Panc1 (cell line): ENCODE measurements around the gene MRPL54. TPM values are rescaled to one million over a fixed set of nuclear protein-coding genes. Genes with fewer than 3 reads are reported as not detected.
A peak's percentile ranks its signal among the peaks of the same experiment; 100 is the strongest.

Source experiments
- ATAC-seq: fragments of 200-7000 bp; cut with Tn5 transposase; 2 replicates; pipeline ENCODE4 v1.9.1; 2020; ENCODE audit warnings: mild to moderate bottlenecking, moderate library complexity
- BruUV-seq: library from RNA; stranded (reverse); fragments of 400-500 nt; replicated peaks from 2 replicates; lab custom pipeline; 2021; lab: Mats Ljungman, UMichigan
- CTCF ChIA-PET: fragments of 300-600 bp; sonication (Branson Sonifier 250); formaldehyde crosslinking; loops from one replicate; lab custom pipeline; 2022; ENCODE audit warnings: antibody characterized with exemption; lab: Charles Lee
- POLR2A ChIA-PET: fragments of 300-600 bp; sonication (Branson Sonifier 250); formaldehyde crosslinking; loops from one replicate; lab custom pipeline; 2022; ENCODE audit warnings: antibody characterized with exemption; lab: Charles Lee
- DNase-seq: peaks from one replicate; pipeline ENCODE4 v3.0.0-alpha.2; 2010; ENCODE audit warnings: low read depth, low spot score
- H3K27ac ChIP-seq: 2 replicates; pipeline ENCODE4 v1.5.1; 2011; ENCODE audit warnings: mild to moderate bottlenecking, low read length, inconsistent platforms
- H3K27me3 ChIP-seq: fragments of 200-500 bp; sonication (Bioruptor generic); 2 replicates; pipeline ENCODE4 v1.6.0; 2014; ENCODE audit warnings: low read length, inconsistent platforms; ENCODE audit not compliant: control insufficient read depth, insufficient read depth
- H3K36me3 ChIP-seq: fragments of 200-500 bp; sonication (Bioruptor generic); 2 replicates; pipeline ENCODE4 v1.5.1; 2014; ENCODE audit warnings: inconsistent platforms, mild to moderate bottlenecking, low read length, moderate library complexity; ENCODE audit not compliant: control insufficient read depth, insufficient read depth
- H3K4me1 ChIP-seq: 2 replicates; pipeline ENCODE4 v1.5.1; 2011; ENCODE audit warnings: inconsistent platforms, mild to moderate bottlenecking, low read length, moderate library complexity; ENCODE audit not compliant: control insufficient read depth, insufficient read depth
- H3K4me3 ChIP-seq, 2 experiments: 2 replicates each; pipeline ENCODE4 v1.5.1; 2011 to 2012; ENCODE audit warnings: low read depth in 2 of 2, low read length in 2 of 2, mild to moderate bottlenecking in 2 of 2, inconsistent platforms in 1 of 2, moderate library complexity in 1 of 2
- H3K9me3 ChIP-seq: fragments of 200-500 bp; sonication (Bioruptor generic); 2 replicates; pipeline ENCODE4 v1.5.1; 2014; ENCODE audit warnings: low read depth, mild to moderate bottlenecking, inconsistent platforms, low read length, moderate library complexity; ENCODE audit not compliant: control insufficient read depth, insufficient read depth
- POLR2AphosphoS5 ChIP-seq: IDR thresholded peaks from 2 replicates; pipeline ENCODE4 v1.6.1; 2012; ENCODE audit warnings: mild to moderate bottlenecking, low read depth, low read length, moderate library complexity
- SIN3A ChIP-seq: IDR thresholded peaks from 2 replicates; pipeline ENCODE4 v1.6.1; 2012; ENCODE audit warnings: low read depth, mild to moderate bottlenecking, low read length, moderate library complexity, borderline replicate concordance; ENCODE audit not compliant: insufficient read depth
- in situ Hi-C: cut with HindIII; loops from 2 replicates; pipeline ENCODE4 v1.10.0; 2016; ENCODE audit warnings: low sequenced_read_pairs, low pct_unique_long_range_greater_than_20kb
- intact Hi-C: fragments of 100-400 bp; cut with micrococcal nuclease; formaldehyde crosslinking; loops from one replicate; pipeline ENCODE4 v1.10.0; 2022; ENCODE audit not compliant: unreplicated experiment
- total RNA-seq: library from RNA; stranded (reverse); gene quantifications from one replicate; pipeline ENCODE4 v1.2.1, GENCODE V29; 2021; ENCODE audit not compliant: unreplicated experiment
- TF ChIP-seq, protein P1 (sequence below): fragments of 450-650 bp; IDR thresholded peaks from 2 replicates; pipeline ENCODE4 v1.5.1; 2017; ENCODE audit warnings: mild to moderate bottlenecking

Gene MRPL54
- total RNA-seq, 1 experiment from 2014 or later, result 42.8 TPM

- intact Hi-C loops (no loop called here), in situ Hi-C loops (no loop called here)
- no peak overlapping the region for H3K27ac ChIP-seq
- DNase-seq (no peak), ATAC-seq (no peak)
- H3K9me3 ChIP-seq, result no peaks in the 10 kb centered on the region; the same call in 1 of the 2 replicates
- no peaks in the 10 kb centered on the region for H3K27me3 ChIP-seq
- POLR2A ChIA-PET, result no interaction called here
- H3K36me3 ChIP-seq, result no peaks in the 10 kb centered on the region
- BruUV-seq, result no TSS peak
- no peaks in the 10 kb centered on the region; the same call in 1 of the 2 replicates for H3K4me1 ChIP-seq
- no peak overlapping the region for H3K4me3 ChIP-seq
- TF ChIP-seq SIN3A (no peak), POLR2AphosphoS5 (no peak)
- TF ChIP-seq, protein P1, sequence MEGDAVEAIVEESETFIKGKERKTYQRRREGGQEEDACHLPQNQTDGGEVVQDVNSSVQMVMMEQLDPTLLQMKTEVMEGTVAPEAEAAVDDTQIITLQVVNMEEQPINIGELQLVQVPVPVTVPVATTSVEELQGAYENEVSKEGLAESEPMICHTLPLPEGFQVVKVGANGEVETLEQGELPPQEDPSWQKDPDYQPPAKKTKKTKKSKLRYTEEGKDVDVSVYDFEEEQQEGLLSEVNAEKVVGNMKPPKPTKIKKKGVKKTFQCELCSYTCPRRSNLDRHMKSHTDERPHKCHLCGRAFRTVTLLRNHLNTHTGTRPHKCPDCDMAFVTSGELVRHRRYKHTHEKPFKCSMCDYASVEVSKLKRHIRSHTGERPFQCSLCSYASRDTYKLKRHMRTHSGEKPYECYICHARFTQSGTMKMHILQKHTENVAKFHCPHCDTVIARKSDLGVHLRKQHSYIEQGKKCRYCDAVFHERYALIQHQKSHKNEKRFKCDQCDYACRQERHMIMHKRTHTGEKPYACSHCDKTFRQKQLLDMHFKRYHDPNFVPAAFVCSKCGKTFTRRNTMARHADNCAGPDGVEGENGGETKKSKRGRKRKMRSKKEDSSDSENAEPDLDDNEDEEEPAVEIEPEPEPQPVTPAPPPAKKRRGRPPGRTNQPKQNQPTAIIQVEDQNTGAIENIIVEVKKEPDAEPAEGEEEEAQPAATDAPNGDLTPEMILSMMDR, result no peak
- CTCF ChIA-PET, result no interaction called here
Observed at GRCh38 chr19:3782903-3783302, 20.4 kb downstream of the MRPL54 start.

DNA sequence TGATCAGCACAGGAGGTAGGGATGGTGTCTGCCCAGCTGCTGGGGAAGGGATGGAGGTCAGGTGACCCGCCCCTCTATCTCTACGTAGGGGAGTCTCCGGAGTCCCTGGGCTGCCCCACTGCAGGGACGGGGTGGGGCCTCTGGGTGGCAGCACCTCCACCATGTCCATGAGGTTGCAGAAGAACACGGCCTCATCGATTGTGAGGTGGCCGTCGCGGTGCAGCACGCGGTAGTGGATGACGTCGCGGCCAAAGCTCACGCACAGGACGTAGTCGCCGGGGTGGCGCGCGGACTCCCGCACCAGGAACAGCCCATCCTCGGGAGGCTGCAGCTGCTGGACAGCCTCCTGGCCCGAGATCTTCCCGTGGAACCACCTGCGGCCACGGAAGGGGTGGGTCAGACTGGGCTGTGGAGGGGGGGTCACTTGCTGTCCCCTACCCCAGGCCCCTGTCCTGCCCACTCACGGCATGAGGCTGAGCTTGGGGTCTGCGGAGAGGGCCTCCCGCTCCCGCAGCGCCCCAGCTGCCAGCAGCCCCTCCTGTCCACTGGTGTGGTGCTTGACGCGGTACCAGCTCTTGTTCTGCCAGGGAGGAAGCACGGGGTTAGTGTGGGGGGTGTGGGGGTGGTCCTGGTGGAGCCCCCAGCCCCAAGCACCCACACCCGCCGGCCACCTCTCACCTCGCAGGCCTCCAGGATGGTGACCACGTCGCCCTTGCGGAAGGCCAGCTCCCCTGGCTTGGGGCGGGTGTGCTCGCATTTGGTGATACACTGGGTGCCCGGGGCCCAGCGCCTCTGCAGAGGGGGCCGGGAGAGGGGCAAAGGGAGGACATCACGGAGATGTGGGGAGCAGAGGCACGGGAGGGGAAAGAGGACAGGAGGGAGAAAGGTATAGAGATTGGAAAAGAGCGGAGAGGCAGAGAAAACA lies 21.4 kb downstream of the MRPL54 start:
- POLR2A ChIA-PET, result no interaction called here
- TF ChIP-seq SIN3A, result no peak
- TF ChIP-seq, protein P1, result peak; percentile 78
- in situ Hi-C loops, result no loop called here
- Histone ChIP-seq H3K9me3 (no peaks in the 10 kb centered on the region; the same call in 1 of the 2 replicates), H3K27me3 (no peaks in the 10 kb centered on the region), H3K4me3 (no peak overlapping the region), H3K36me3 (no peaks in the 10 kb centered on the region), H3K4me1 (no peaks in the 10 kb centered on the region; the same call in 1 of the 2 replicates), H3K27ac (no peak overlapping the region)
- DNase-seq (no peak), ATAC-seq (peak; percentile 80)
- no TSS peak for BruUV-seq
- intact Hi-C loops, result no loop called here
- CTCF ChIA-PET, result interaction anchor here (0.6 kb wide), 2 partner anchors 101 to 151 kb away, joined by 3 read pairs; no protein-coding TSS in a partner anchor

DNA sequence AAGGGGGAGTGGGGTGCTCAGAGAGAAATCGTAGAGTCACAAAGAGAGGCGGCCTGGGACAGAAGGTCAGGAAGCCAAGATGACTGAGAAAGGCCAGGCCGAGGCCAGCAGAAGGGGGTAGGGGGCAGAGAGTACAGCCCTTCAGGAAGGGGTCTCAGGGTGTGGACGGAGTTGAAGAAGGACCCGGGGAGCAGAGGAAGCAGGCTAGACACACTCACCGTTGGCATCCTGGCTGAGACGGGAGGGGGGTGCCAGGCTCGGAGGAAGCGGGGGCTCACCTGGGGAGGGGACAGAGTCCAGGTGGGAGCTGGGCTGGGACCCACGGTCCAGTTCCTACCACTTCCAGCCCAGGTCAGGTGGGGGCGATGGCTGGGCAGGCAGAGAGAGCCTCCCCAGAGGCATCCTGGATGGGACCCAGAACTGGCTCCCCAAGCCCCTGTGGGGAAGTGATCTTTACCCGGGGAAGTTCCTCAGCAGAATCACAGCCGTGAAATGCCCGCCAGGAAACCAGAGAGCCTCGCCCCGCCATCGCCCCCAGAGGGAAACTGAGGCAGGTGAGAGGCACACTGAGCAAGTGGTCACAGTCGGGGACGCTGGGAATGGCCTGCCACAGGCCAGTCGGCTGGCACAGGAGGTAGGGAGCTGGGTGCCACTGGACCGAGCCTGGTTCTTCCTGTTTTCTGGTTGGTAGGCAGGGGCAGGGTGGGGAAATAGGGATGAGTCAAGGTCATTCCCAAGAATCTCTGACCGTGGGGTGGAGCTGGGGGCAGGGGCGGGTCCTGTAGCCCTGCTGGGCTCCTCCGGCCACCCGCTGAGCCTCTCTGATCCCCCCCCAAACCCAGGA lies 22.3 kb downstream of the MRPL54 start:
- DNase-seq (no peak), ATAC-seq (peak; percentile 73)
- BruUV-seq, result no TSS peak
- no peaks in the 10 kb centered on the region; the same call in 1 of the 2 replicates for H3K4me1 ChIP-seq
- no peak overlapping the region for H3K27ac ChIP-seq
- no peaks in the 10 kb centered on the region; the same call in 1 of the 2 replicates for H3K9me3 ChIP-seq
- H3K4me3 ChIP-seq, result no peak overlapping the region
- in situ Hi-C loops, result no loop called here
- ChIA-PET CTCF (interaction anchor here (0.6 kb wide), 1 partner anchor 100 kb away, joined by 3 read pairs; no protein-coding TSS in a partner anchor), POLR2A (no interaction called here)
- H3K27me3 ChIP-seq, result no peaks in the 10 kb centered on the region
- intact Hi-C loops, result no loop called here
- TF ChIP-seq POLR2AphosphoS5 (no peak), SIN3A (no peak)
- TF ChIP-seq, protein P1, result no peak
- H3K36me3 ChIP-seq, result no peaks in the 10 kb centered on the region
